SKM-1 treated with dmso at 0.1 percent for 144 hours (cell line): ENCODE results near the gene ICAM2.

Source experiments
- DNase-seq: peaks from one replicate; lab custom pipeline; 2025; ENCODE audit not compliant: unreplicated experiment; lab: John Stamatoyannopoulos, UW

The ICAM2 gene

DNA sequence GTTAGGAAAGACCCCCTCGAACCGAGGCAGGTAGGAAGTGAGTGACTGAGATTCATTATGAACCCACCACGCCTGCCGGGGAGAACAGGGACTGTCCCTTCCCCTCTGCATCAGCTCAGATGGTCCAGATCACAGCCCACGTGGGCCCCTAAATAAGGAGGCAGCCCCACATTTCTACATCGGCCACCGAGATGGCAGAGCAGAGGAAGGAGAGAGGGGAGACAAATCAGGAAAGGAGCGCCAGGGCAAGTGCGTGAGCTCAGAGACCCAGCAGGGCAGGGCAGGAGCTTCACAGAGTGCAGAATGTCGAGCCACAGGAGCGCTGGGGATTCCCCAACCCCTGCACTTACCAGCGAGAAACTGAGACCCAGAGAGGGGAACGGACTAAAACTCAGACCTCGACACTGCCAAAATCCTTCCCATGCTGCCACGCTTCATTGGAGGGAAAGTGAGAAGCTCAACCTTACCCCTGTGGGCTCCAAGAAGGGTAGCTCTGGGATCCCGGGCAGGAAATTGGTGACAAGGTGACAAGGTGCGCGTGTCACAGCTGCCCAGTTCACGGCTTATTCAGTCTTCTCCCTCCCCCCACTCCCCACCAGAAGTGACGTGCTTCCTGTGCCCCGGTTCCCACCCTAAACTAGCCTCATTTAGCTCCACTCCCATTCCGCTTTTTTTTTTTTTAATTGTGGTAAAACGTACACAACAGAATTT, at the start of gene ICAM2:
ICAM2 (minus strand) TSS at position 578 of the 711 bp plus-strand sequence. CDS start 13,942 bp downstream, outside the sequence.
- peak; percentile 44 for DNase-seq

DNA sequence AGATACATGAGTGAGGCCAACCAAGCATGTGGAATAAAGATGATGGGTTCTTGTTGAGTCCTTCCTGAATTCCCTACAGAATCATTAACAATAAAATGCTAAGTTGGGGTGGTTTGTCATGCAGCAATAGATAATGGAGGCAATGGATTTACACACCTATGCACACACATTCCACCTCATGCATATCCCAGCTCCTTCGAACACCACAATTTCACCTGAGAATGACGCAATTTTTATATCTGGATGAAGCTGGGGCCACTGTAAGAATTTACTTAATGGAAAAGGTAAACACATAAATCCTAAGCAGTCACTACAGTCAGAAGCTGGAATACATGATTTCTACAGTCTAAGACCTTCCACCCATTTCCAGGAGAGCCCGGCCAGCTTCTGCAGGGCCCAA, 49.8 kb upstream of the ICAM2 start:
- no peak for DNase-seq

DNA sequence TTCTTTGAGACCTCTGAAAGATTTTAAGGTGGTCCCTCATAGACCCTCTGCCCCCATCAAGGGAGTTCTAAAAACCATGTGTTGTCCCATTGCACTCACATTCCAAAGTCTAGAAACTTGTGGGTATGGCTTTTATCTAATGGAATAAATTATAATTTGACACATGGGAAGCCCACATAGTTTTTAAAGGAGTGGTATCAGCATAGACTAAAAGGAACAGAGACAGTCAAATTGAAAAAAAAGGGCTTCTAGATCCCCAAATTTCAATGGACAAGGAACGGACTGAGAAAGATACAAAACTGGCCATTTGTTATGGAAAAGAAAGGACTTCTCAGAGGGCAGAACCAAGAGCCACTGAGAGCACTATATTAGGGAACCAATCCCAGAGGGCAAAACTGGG, 48.7 kb upstream of the ICAM2 start:
- no peak for DNase-seq

DNA sequence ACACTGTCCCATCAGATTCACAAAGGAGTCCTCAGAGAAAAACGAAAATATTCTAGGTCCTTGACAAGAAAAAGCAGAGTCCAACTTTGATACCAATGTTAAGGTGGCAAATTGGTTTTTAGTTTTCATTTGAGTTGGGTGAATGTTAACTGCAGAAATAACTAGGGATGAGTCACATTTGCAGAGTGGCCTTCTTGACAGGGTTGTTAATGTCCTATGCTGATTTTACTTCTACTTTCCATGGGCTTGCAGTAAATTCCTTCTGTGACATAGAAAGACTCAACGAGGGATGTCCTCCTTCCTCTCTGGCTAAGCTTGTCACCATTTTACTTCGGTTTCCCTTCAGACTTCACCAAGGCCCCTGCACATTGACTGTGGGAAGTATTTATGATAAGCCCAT, 47.2 kb upstream of the ICAM2 start:
- DNase-seq: no peak

DNA sequence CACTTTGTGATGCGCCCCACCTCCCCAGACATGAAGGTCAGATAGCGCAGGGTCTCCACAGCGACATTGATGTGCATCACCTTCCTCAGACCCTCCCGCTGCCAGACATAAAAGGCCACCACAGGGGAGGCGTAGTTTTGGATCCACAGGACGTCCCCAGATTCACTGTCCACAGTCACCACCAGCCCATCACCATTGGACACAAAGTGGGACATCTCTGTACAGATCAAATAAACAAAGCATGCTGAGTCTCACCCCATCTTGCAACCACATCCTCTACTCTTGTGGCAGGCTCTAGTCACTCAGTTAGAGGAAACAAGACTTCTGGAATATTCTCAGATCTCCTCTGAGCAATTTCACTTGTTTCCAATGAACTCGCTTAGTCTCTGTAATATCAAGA, 46.3 kb upstream of the ICAM2 start:
- no peak for DNase-seq

DNA sequence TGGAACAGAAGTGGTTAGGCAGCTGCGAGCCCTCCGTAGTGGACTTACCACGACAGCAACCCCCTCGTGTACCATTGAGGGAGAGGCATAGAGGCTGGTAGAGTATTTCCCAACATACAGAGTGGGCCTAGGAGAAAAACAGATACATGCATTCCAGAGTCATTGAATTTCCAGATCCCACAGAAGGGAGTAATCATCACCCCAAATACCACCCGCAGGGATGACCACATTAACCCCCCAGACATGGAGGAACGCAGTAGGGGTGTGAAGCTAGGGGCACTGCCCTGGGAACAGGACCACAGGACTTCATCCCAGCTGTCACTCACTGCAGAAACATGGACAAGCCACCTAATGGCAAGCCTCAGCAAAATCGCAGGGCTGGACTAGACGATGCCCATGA, 44.7 kb upstream of the ICAM2 start:
- DNase-seq: no peak

DNA sequence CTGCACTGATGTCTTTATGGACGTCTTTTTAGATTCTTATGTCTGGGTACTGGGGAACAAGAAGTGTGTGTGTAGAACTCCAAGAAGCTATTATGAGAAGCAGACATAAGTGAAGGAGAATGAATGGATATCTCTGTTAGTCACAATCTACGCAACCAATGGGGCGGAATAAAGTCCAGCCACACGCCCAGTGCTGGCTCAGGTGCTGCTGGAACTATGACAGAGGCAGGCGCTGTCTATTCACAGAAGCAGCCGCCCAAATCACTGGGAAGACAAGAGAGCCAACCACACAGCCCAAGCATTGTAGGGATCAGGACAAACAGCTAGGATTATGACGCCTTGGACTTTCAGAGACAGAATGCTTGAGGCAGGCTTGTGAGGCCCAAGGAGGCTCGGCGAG, 43.9 kb upstream of the ICAM2 start:
- no peak for DNase-seq

DNA sequence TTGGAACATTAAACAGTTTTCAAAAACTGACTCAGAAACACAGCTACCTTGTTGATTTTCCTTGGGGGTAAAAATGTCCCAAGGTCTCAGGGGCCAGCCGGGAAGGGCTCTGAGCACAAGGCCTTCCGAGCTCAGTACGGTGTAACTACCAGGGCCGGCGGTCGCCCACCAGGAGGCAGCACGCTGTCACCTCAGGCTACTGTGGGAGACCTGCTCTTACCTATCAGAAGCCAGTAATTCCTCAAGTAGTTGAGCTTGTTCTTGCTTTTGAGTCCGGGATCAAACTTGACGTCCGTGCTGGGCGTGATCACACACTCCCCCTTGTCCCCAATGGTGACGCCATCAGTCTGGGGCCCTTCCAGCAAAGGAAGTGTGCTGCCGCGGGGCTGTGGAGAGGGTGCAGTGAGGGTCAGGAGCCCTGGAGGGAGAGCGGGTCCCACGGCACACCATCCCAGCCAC, 43.4 kb upstream of the ICAM2 start:
- peak; percentile 9 for DNase-seq

DNA sequence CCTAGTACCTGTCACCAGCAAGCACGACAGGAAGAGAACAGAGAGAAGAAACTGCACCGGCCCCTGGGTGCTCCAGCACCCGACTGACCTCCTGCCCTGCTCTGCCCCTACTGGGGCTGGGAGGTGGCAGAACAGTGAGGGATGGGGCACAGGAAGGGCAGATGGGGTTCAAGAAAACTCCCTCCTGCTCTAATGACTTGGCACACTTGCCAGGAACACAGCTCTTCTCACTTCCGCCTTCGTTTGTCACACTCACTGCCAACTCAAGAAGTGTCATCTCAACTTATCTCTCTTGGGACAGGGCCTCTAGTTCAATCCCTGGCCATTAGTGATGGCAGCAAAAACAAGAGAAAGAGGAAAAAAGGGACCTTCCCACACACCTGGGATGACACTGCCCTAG, 42.7 kb upstream of the ICAM2 start:
- DNase-seq: no peak

DNA sequence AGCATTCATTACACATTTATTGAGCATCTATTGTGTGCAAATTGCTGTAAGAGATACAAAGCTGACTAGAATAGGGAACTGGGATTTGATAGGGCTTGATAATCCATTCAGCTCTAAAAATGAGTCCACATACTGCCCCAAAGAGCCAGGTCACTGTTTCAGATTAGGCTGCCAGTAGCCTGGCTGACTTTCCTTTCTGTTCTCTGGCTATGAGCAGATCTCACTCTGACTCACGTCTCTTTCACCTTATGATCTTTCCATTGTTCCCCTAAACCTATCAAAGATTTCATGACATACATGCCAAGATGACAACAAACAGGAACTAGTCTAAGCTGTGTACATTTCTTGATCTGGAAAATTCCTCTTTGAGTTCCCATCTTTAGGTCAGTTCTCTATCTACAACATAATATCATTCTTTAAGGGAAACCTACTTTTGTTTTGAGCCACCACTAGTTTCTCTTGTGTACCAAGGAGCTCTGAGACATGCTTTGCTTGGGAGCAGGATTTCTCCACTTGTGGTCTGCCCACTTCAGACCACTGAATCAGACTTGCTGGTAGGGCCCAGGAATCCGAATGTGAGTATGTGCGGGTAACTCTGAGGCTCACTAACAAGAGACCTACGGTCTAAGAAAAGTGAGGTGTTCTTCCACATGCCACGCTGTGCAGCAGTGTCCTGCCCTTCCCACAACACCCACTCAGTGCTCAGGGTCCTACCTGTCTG, 40.9 kb upstream of the ICAM2 start:
- DNase-seq: no peak

DNA sequence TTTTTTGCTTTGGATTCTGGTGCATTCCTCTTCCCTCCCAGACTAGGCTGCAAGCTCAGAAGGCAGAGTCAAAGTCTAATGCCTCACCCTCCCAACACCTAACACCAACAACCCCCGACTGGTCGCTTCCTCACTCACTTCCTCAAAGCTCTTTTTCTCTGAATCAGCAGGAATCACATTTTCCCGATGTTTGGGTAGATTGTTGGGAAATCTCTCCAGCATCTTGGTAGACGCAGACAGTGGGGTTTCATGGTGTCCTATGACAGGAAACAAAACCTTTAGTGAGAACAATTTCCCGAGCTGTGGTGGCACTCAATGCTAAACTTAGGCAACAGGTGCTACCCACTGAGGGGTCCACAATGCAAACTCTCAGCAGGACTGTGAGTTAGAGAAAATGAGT, 39.9 kb upstream of the ICAM2 start:
- DNase-seq: no peak

DNA sequence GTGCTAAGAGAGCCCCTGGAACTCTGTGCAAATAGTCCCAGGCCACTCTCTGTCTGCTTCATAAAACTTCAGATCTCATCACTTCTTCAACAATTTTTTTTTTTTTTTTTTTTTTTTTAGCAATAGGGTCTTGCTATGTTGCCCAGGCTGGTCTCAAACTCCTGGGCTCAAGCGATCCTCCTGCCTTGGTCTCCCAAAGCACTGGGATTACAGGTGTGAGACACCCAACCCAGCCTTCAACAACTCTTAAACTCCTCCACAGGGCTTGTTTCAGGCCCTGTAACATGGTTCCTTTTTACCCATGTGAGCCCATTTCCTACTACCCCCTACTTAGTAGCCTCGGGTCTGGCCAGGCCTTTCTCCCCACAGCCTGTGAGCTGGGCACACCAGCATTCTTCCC, 39.3 kb upstream of the ICAM2 start:
- DNase-seq: no peak

DNA sequence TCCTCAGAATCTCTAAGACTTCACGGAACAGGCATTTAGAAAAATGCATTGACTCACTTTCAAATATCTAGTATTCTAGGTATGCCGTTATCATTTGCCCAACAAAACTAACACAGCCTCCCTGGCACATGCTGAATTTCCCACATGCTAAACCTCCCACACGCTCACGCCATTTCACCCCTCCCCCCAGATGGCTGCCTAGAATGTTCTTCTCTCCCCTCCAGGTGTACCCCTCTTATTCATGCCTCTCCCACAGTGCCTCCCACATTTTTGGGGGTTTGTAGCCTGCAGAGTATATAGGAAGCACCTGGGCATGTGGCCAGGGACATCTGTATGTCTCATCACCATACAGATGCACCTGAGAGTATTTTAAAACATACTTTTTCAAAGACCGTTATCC, 38.2 kb upstream of the ICAM2 start:
- no peak for DNase-seq

DNA sequence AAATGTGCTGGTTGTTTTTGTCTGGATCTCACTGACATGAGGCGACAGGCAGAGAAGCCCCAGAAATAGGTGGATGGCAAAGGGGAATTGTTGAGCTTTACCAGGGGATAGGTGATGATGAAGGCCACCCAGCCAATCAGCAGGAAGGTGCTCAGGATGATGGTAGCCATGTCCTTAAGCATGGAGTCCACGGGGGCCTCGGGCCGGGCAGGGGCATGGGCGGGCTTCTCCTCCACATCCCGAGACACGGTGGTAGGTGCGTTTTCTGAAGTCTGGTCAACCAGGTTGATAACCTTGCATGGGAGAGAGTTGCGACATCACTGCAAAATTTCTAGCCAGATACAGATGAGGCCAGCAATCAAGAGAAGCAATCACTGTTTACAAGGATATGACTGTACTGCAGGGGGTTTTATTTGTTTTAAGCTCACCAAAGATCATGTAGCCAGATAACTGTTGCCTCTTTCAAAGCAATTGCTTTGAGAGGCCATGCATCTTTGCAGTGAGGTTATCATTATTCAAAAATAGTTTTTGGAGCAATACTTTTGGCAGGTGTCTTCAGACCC, 37.3 kb upstream of the ICAM2 start:
- DNase-seq: no peak

DNA sequence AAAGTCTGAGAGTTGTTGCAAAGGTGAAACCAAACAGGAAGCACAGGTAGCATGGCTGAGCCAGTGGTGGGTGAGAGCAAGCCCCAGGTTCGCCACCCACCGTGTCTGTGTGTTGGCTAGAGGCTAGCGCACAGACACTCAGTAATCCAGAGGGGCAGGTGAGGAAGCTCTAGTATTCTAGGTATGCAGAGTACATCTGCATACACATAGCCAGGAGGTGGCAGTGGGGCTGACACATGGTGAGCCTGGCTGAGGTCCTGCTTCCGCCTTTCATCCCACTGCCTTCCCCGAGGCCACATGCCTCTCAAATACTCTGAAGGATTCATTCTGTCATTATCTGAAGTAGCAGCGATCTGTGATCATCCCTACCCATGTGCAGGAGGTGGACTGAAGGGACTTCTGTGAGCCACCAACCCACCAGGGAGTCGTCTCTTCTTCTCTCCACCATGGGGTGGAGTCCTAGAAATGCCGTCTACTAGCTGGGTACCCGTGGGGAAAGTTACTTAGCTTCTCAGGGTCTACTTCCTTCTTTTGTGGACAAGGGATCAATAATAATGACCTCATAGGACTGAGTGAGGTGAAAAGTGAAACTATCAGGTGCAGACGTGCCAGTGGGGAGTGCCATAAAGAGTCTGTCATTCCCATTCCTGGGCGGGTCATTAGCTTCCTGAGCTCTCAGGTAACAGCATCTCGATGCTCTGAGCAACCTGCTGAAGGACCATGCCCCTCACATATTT, 36.0 kb upstream of the ICAM2 start:
- no peak for DNase-seq

DNA sequence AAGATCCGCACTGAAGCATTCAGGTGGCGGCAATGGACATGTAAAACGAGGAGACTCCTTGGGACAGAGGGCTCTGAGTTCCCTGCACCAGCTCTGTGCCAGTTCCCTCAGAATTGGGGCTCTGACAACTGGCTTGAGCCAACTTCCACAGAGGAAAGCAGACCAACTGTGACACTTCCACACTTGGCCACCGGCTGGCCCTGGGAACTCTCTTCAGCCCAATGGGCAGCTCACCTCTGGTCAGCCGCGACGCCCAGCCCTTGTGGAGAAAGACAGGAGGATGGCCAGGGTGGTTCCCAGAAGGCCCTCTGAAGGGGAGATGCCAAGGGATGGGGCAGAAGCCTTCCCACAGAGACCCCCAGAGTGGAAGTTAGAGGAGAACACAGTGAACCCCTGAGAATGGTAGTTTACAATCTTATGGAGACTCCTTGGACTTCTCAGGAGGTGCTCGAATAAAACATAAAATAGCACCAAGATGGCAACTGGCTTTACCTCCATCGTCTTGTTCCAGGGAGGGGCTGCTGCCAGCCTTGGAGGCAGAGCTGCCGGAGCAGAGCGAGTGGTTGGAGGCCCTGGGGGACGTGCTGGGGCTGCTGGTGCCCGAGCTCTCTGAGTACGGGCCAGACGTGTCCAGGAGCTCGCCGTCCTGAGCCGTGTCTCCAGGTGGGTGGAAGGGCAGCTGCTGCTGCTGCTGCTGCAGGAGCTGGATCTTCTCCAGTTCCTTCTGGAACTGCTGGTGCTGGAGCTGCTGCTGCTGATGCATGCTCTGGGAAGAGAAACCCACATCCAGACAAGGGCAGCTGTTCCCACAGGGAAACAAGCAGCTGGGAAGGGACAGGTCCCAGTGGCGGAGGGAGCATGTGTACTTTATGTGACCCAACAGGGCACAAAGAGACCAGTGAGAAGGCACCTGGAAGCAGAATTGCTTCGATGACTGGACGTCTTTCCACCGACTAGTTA, 35.0 kb upstream of the ICAM2 start:
- no peak for DNase-seq

DNA sequence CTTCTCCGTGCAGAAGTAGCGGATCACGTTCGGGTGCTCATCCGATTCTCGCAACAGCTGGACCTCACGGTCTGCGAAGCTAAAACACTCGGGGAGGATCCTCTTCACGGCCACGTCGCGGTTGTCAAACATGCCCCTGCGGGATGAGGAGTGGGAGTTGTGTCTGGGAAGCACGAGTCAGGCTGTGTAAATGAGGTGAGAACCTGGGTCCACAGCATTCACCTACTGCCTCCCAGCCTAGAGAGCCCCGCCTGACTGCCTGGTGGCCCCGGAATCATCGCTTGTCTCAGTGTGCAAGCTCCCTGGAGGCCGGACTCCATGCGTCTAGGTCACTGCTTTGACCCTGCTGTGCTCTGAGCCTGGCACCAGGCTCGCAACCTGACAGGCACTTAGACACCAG, 33.9 kb upstream of the ICAM2 start:
- no peak for DNase-seq

DNA sequence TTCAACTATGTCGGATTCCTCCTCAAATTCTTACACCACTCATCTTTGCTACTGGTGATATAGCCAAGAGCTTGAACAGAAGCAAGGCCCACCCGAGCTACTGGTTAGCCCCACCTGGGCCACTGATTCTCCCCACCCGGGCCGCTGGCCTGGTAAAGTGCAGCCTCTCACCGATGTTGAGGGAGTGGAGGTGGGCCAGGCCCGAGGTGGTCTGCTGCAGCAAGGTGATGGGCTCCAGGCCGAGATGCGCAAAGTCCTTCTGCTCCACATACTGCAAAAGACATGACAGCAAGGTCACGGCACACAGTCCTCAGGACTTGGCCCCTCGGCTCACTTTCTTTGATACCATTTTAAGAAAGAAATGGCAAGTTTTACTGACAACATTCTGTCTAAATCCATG, 32.7 kb upstream of the ICAM2 start:
- no peak for DNase-seq

DNA sequence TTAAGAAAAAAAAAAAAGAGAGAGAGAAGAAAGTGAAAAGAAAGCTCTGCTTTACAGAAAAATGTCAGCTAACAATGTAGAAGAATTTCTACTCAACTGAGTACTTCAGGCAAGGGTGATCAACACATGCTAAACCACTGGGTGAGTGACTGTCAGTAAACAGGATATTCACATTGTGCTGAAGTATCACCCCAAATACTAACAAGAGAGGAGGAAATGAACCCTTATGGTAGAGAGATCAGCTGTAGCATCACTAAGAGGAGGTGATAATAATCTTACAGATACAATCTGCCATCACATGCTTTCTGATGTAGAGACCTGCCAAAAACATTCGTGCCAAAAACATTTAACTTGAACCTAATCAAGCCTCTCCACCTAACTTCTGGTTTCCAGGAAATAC, 30.7 kb upstream of the ICAM2 start:
- DNase-seq: no peak

DNA sequence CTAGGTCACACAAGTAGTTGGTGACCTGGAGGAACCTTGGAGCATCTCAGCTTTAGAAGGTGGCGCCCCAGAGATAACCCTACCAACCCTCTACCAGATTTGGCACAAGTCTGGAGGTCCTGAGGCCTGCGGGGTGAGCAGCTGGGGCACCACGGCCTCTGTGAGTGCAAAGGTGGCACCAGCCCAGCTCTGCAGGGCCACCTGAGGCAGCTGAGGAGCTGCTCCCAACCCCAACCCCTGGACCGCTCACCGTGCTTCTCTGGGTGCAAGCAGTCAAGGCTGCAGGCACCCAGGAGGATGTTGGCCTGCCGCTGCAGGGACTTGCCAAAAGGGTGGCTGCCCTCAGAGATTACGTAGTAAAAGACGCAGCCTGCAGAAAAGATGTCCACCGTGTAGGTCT, 28.4 kb upstream of the ICAM2 start:
- no peak for DNase-seq

DNA sequence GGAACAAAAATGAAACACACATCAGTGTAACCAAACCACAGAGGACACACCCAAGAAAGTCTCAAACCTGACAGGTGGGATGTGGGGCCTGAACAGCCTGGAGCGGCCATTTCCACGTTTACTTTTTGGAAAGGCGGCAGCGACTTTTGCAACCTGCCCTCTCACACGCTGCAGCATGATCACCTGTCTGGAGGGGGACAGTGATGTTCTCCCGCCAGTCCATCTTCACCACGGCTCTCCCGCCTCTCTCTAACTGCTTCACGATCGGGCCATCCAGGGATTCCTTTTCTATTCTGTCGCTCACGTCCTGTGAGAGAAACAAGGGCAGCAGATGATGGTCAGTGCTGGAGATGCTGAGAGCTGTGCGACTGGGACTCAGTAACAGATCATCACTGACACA, 24.7 kb upstream of the ICAM2 start:
- DNase-seq: no peak
